ENCODE results near the gene SVOP. TPM values are rescaled to one million over a fixed set of nuclear protein-coding genes. Genes with fewer than 3 reads are reported as not detected.

Gene SVOP
- total RNA-seq, 2 experiments from 2014 or later: not detected

DNA sequence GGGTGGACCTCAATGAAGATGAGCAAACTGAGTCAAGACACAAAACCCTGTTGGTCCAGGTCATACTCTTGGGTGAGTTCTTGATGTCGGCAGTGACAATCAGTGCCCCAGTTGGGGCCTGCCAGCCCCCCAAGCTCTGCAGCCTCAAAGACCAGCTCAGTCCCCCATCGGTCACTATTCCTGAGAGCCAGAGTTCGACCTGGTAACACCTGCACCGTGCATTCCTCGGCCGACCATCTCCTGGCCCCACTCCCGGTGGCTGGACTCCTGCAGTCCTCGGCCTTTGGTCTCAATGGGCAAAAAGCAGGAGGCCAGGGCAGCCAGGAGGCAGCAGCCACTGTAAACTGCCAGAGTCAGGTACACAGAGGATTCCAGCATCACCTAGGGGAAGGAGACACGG is 108.5 kb downstream of the SVOP start:
- Histone ChIP-seq H4K20me1 (ENCODE audit: insufficient read depth, low read length) (no peaks in the 10 kb centered on the region), H2AFZ (ENCODE audit: low read length) (no peak overlapping the region), H3K79me2 (ENCODE audit: insufficient read depth, low read depth, low read length) (no peaks in the 10 kb centered on the region), H3K27ac (ENCODE audit: low read depth, low read length, poor library complexity, severe bottlenecking) (no peak overlapping the region), H3K4me2 (ENCODE audit: low read length) (no peak overlapping the region), H3K4me1 (ENCODE audit: insufficient read depth, low read length, poor library complexity, severe bottlenecking) (no peaks in the 10 kb centered on the region), H3K9me3 (ENCODE audit: low read length) (no peaks in the 10 kb centered on the region), H3K4me3 (ENCODE audit: low read depth, low read length, poor library complexity, severe bottlenecking) (no peak overlapping the region), H3K36me3 (ENCODE audit: insufficient read depth, low read length) (no peaks in the 10 kb centered on the region), H3K9me2 (ENCODE audit: insufficient read depth, low read length) (no peaks in the 10 kb centered on the region)
- CTCF ChIA-PET (ENCODE audit: unreplicated experiment): no interaction called here
- POLR2A ChIA-PET: no interaction called here
- no TSS peak for BruUV-seq (replicated peaks)
- no peak for TF ChIP-seq EZH2phosphoT487 (IDR thresholded peaks at IDR 0.05; ENCODE audit: borderline replicate concordance, low read depth, low read length)
- TF ChIP-seq, protein P1, sequence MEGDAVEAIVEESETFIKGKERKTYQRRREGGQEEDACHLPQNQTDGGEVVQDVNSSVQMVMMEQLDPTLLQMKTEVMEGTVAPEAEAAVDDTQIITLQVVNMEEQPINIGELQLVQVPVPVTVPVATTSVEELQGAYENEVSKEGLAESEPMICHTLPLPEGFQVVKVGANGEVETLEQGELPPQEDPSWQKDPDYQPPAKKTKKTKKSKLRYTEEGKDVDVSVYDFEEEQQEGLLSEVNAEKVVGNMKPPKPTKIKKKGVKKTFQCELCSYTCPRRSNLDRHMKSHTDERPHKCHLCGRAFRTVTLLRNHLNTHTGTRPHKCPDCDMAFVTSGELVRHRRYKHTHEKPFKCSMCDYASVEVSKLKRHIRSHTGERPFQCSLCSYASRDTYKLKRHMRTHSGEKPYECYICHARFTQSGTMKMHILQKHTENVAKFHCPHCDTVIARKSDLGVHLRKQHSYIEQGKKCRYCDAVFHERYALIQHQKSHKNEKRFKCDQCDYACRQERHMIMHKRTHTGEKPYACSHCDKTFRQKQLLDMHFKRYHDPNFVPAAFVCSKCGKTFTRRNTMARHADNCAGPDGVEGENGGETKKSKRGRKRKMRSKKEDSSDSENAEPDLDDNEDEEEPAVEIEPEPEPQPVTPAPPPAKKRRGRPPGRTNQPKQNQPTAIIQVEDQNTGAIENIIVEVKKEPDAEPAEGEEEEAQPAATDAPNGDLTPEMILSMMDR (conservative IDR thresholded peaks at IDR 0.05; ENCODE audit: low read length): no peak
- intact Hi-C loops (cut with micrococcal nuclease; ENCODE audit: unreplicated experiment): no loop called here
- DNase-seq (ENCODE audit: low spot score): no peak

DNA sequence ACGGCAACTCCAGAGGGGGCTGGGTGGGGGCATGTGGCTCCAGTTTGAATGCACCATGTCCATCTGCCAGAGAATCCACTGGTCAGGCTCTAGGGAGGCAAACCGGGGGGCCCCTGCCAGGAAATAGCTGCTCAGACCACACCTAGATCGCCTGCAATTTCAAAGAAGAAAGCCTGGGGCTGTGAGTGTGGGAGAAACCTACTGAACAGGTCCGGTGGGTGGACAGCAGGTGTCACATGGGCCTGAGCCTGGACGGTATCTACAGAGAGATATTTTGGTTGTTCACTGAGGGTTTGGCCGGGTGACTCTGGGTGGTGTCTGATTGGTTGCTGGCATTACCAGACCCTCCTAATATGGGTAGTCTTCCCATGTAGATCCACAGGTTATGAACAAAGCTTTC is 109.0 kb downstream of the SVOP start:
- no peaks in the 10 kb centered on the region for H3K9me3 ChIP-seq (ENCODE audit: low read length)
- H3K27ac ChIP-seq (ENCODE audit: low read depth, low read length, poor library complexity, severe bottlenecking): no peak overlapping the region
- DNase-seq (ENCODE audit: low spot score): no peak
- no peaks in the 10 kb centered on the region for H3K9me2 ChIP-seq (ENCODE audit: insufficient read depth, low read length)
- no peak overlapping the region for H3K4me2 ChIP-seq (ENCODE audit: low read length)
- no TSS peak for BruUV-seq (replicated peaks)
- ChIA-PET POLR2A (no interaction called here), CTCF (ENCODE audit: unreplicated experiment) (no interaction called here)
- no peaks in the 10 kb centered on the region for H3K4me1 ChIP-seq (ENCODE audit: insufficient read depth, low read length, poor library complexity, severe bottlenecking)
- no peak overlapping the region for H3K4me3 ChIP-seq (ENCODE audit: low read depth, low read length, poor library complexity, severe bottlenecking)
- H3K36me3 ChIP-seq (ENCODE audit: insufficient read depth, low read length): no peaks in the 10 kb centered on the region
- H3K79me2 ChIP-seq (ENCODE audit: insufficient read depth, low read depth, low read length): no peaks in the 10 kb centered on the region
- TF ChIP-seq EZH2phosphoT487 (IDR thresholded peaks at IDR 0.05; ENCODE audit: borderline replicate concordance, low read depth, low read length): no peak
- TF ChIP-seq, protein P1 (conservative IDR thresholded peaks at IDR 0.05; ENCODE audit: low read length): no peak
- intact Hi-C loops (cut with micrococcal nuclease; ENCODE audit: unreplicated experiment): no loop called here
- no peak overlapping the region for H2AFZ ChIP-seq (ENCODE audit: low read length)
- H4K20me1 ChIP-seq (ENCODE audit: insufficient read depth, low read length): no peaks in the 10 kb centered on the region

DNA sequence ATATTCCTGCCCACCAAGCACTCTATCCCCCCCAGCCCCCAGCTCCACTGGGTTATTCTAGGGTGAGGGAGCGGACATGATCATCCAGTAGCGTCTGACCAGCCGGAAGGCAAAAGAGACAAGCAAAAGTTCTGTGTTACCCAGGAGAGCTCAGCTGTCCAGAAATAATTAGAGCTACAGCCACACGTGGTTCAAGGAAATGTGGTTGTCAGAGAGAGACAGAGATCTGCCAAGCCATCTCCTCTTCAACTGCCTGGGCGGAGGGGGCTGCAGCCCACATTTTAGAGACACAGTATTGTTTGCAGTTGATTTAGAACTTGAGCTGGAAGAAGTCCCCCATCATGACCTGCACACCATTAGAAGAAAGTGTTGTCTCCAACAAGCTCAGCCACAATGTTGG is 110.5 kb downstream of the SVOP start:
- no peaks in the 10 kb centered on the region for H3K79me2 ChIP-seq (ENCODE audit: insufficient read depth, low read depth, low read length)
- no TSS peak for BruUV-seq (replicated peaks)
- ChIA-PET CTCF (ENCODE audit: unreplicated experiment) (no interaction called here), POLR2A (interaction anchor here (0.5 to 1.7 kb wide), 3 partner anchors 19 to 65 kb away, joined by 3 to 7 read pairs (median 4); no protein-coding TSS in a partner anchor)
- H3K4me1 ChIP-seq (ENCODE audit: insufficient read depth, low read length, poor library complexity, severe bottlenecking): no peaks in the 10 kb centered on the region
- no peaks in the 10 kb centered on the region for H3K9me2 ChIP-seq (ENCODE audit: insufficient read depth, low read length)
- no peak overlapping the region for H3K27ac ChIP-seq (ENCODE audit: low read depth, low read length, poor library complexity, severe bottlenecking)
- H3K9me3 ChIP-seq (ENCODE audit: low read length): no peaks in the 10 kb centered on the region
- H3K4me2 ChIP-seq (ENCODE audit: low read length): no peak overlapping the region
- no peak for DNase-seq (ENCODE audit: low spot score)
- H3K36me3 ChIP-seq (ENCODE audit: insufficient read depth, low read length): no peaks in the 10 kb centered on the region
- H2AFZ ChIP-seq (ENCODE audit: low read length): no peak overlapping the region
- no peaks in the 10 kb centered on the region for H4K20me1 ChIP-seq (ENCODE audit: insufficient read depth, low read length)
- TF ChIP-seq, protein P1 (conservative IDR thresholded peaks at IDR 0.05; ENCODE audit: low read length): no peak
- no peak for TF ChIP-seq EZH2phosphoT487 (IDR thresholded peaks at IDR 0.05; ENCODE audit: borderline replicate concordance, low read depth, low read length)
- intact Hi-C loops (cut with micrococcal nuclease; ENCODE audit: unreplicated experiment): no loop called here
- H3K4me3 ChIP-seq (ENCODE audit: low read depth, low read length, poor library complexity, severe bottlenecking): no peak overlapping the region

Data from OCI-LY7 (cell line).